ENCODE results near the gene MBP.

DNA sequence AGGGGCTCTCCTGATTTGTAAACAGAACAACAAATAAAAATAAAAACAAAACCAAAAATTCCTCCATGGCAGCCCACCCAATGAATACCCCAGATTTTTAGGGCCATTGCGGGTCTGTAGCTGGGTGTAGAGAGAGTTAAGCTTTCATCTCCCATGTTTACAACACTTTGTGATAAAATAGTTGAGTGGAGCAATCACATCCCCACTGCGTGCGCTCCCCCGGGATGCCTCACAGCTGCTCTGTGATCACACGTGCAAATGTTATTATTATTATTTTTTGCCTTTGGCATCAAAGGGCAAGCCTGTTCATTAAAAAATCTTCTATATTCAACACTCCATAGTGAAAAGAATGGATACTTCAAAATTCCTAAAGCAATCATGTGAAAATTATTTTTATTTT, 118.0 kb downstream of the MBP start:
- TF ChIP-seq, protein P1, sequence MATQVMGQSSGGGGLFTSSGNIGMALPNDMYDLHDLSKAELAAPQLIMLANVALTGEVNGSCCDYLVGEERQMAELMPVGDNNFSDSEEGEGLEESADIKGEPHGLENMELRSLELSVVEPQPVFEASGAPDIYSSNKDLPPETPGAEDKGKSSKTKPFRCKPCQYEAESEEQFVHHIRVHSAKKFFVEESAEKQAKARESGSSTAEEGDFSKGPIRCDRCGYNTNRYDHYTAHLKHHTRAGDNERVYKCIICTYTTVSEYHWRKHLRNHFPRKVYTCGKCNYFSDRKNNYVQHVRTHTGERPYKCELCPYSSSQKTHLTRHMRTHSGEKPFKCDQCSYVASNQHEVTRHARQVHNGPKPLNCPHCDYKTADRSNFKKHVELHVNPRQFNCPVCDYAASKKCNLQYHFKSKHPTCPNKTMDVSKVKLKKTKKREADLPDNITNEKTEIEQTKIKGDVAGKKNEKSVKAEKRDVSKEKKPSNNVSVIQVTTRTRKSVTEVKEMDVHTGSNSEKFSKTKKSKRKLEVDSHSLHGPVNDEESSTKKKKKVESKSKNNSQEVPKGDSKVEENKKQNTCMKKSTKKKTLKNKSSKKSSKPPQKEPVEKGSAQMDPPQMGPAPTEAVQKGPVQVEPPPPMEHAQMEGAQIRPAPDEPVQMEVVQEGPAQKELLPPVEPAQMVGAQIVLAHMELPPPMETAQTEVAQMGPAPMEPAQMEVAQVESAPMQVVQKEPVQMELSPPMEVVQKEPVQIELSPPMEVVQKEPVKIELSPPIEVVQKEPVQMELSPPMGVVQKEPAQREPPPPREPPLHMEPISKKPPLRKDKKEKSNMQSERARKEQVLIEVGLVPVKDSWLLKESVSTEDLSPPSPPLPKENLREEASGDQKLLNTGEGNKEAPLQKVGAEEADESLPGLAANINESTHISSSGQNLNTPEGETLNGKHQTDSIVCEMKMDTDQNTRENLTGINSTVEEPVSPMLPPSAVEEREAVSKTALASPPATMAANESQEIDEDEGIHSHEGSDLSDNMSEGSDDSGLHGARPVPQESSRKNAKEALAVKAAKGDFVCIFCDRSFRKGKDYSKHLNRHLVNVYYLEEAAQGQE (IDR thresholded peaks at IDR 0.05; ENCODE audit: insufficient read depth in 1 of 2, low read depth in 2 of 2, low read length in 2 of 2), result no peak
- TF ChIP-seq SIN3A (IDR thresholded peaks at IDR 0.05; ENCODE audit: borderline replicate concordance, insufficient read depth, low read length), result no peak
- no peak for TF ChIP-seq TAF1 (IDR thresholded peaks at IDR 0.05; ENCODE audit: borderline replicate concordance, insufficient read depth, low read length)
- no peak for TF ChIP-seq POLR2AphosphoS5 (IDR thresholded peaks at IDR 0.05; ENCODE audit: low read depth, low read length)
- no peak for TF ChIP-seq FOXP2 (optimal IDR thresholded peaks at IDR 0.05; ENCODE audit: borderline replicate concordance, extremely low read depth, extremely low read length, insufficient read depth)

All from PFSK-1 (cell line).